ENCODE data around the gene MAT2A. TPM values are rescaled to one million over a fixed set of nuclear protein-coding genes. Genes with fewer than 3 reads are reported as not detected.

Gene MAT2A
- total RNA-seq = 94.7 and 122 TPM in 2 replicates

DNA sequence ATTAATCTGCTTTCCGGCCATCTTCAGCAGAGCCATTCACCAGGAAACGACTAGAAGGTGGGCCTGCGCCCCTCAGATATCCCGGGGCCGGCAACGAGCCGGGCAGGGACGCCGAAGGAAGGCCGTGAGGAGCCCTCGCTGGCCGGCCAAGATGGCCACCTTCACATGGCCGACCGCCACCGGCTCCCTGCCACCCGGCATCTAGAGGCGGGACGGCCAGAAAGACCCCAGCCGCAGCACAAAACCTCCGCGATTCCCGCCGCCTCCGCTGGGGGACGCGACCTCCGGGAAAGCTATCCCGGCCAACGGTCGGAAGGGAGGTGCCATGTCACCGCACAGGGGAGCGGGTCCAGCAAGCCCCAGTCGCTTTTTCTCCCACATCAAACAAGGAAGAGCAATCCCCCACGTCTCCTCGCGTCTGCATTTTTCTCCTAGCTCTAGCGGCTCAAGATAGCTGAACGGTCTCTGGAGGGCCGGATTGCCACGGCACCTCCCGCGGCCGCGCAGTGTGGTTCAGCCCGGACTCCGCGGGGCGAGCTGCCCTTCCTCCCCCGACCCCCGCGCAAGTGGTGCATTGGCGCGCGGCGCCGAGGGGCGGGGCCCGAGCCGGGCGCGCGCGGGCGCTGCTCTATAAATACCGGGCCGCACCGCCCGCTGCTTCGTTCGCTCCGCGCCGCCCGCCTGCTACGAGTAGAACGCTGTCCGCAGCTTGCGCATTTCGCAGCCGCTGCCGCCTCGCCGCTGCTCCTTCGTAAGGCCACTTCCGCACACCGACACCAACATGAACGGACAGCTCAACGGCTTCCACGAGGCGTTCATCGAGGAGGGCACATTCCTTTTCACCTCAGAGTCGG, at the start of gene MAT2A:
Gene MAT2A, plus strand, starts transcription at position 662 of the 854 bp plus-strand sequence. Its CDS starts 120 bp downstream, at position 782.

GRCh38 chr2:85561280-85562212, 22.6 kb downstream of the MAT2A start, which contains the start of gene GGCX:
TSS of gene GGCX (minus strand) at chr2:85561493. CDS start at chr2:85561428, 65 bp downstream.

DNA sequence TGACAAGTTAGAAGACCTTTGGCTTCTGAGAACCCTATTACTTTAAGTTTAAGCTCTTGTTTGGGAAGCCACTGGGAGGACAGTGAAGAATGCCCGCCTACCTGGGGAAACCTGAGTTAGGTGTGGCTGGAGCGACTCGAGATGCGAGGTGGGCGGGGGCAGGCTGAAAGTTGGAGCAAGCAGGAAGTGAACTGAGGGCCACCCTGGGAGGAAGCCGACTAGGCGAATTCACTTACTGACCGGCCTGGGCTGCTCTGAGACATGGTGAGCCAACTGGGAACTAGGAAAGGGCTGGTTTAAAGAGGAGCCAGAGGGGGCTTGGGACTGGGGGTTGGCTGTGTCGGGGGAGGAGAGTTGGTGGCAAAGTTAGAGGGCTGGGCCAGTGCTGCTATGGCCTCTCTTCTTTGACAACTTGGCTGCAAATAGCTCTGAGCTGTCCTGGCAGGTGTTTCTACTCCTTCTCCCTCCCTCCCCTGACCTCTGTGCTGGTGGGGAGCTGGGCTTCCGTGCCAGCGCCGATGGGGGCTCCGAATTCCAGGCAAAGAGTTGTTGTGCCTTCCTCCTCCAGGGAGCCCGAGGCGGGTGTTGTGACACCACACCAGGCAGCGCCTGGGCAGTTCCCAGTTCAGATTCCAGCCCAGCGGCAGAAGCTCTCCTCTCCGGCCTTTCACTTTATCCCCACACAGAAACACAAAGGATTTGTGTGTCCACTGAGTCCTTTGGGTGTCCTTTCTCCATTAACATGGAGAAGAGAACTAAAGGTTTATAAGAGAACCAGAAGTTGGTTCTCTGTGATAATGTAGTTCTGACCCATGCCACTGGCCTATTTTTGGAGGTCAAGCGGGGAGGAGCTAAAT, 38.6 kb downstream of the MAT2A start, which contains the start of gene VAMP8:
Gene VAMP8, plus strand, starts transcription at position 201 of the 857 bp plus-strand sequence. Its CDS starts 61 bp downstream, at position 262.

DNA sequence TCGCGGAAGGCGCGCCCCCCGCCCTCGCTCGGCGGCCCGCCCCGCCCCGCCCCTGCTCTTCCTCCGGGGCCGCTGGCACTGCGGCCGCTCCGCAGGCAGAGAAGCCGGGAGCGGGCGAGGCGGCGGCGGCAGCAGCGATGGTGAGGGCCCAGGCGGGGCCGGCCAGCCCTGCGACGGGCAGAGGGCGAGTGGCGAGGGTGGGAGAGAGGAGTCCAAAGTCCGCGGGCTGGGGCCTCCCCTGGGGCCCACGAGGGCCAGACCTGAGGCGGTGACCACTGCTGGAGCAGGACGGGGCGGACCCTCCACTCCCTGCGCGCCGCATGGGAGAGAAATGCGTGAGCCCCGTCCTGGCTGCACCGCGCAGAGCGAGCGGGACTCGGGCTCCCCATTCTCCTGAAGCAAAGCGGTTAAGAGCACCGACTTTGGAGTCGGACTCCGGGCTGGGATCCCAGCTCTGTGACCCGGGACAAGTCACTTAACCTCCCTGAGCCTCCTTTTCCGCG, 45.4 kb downstream of the MAT2A start, which contains the start of gene VAMP5:
Gene VAMP5, plus strand, starts transcription at position 78 of the 503 bp plus-strand sequence. Its CDS starts 60 bp downstream, at position 138.

Other genes starting within 250 kb of the MAT2A start
- gene TGOLN2, start 211.2 kb upstream of the MAT2A start, total RNA-seq = 138 and 147 TPM in 2 replicates
- 52.8 TPM in 2 replicates for gene RETSAT, start 184.6 kb upstream of the MAT2A start, total RNA-seq
- 14.7 and 14.8 TPM in 2 replicates for gene ELMOD3, start 184.4 kb upstream of the MAT2A start, total RNA-seq
- gene CAPG, start 128.8 kb upstream of the MAT2A start, total RNA-seq = 23.6 and 29.1 TPM in 2 replicates
- gene SH2D6, start 120.5 kb upstream of the MAT2A start, total RNA-seq = 0.12 and 0.40 TPM in 2 replicates
- 34.7 and 37.3 TPM in 2 replicates for gene GGCX, start 22.3 kb downstream of the MAT2A start, total RNA-seq
- gene VAMP8, start 38.4 kb downstream of the MAT2A start, total RNA-seq = 0.87 and 1.7 TPM in 2 replicates
- gene VAMP5, start 45.3 kb downstream of the MAT2A start, total RNA-seq = 42.4 and 71.1 TPM in 2 replicates
- 201 and 239 TPM in 2 replicates for gene RNF181, start 56.6 kb downstream of the MAT2A start, total RNA-seq
- 5.9 and 8.1 TPM in 2 replicates for gene TMEM150A, start 63.5 kb downstream of the MAT2A start, total RNA-seq
- gene C2orf68, start 72.9 kb downstream of the MAT2A start, total RNA-seq = 14.3 and 19.0 TPM in 2 replicates
- gene USP39, start 77.0 kb downstream of the MAT2A start, total RNA-seq = 34.1 and 44.1 TPM in 2 replicates
- gene SFTPB, start 129.0 kb downstream of the MAT2A start, total RNA-seq = not detected in 2 replicates
- not detected in 2 replicates for gene GNLY, start 155.2 kb downstream of the MAT2A start, total RNA-seq
- gene ATOH8, start 214.8 kb downstream of the MAT2A start, total RNA-seq = 66.5 and 80.3 TPM in 2 replicates